ENCODE data around the gene CAMK1.
"Not testable (repeated sequence)": the region's sequence is repeated elsewhere in the genome, so short reads cannot be mapped to it uniquely, and the experiment has no call there.

DNA sequence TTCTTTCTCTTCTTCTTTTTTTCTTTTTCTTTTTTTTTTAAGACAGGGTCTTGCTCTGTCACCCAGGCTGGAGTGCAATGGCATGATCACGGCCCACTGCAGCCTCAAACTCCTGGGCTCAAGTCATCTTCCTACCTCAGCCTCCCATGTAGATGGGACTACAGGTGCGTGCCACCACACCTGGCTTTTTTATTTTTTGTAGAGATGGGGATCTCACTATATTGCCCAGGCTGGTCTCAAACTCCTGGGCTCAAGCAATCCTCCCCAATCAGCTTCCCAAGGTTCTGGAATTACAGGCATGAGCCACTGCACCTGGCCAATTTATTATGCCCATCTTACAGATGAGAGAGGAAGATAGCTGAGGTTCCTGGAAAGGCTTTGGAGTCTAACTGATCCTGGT is 1.3 kb upstream of the CAMK1 start:
- TF ChIP-seq CTCF (IDR thresholded peaks at IDR 0.05; ENCODE audit: low read depth, low read length, missing input control); SP1 (IDR thresholded peaks at IDR 0.05); JUND (IDR thresholded peaks at IDR 0.05); EGR1 (IDR thresholded peaks at IDR 0.05; ENCODE audit: low read depth in 2 of 2); GABPA (IDR thresholded peaks at IDR 0.05 in 1 of 2, conservative IDR thresholded peaks at IDR 0.05 in 1 of 2); RAD21 (IDR thresholded peaks at IDR 0.05): not testable (repeated sequence)
- TF ChIP-seq, protein P1, sequence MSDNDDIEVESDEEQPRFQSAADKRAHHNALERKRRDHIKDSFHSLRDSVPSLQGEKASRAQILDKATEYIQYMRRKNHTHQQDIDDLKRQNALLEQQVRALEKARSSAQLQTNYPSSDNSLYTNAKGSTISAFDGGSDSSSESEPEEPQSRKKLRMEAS (IDR thresholded peaks at IDR 0.05): not testable (repeated sequence)
- TF ChIP-seq, protein P2, sequence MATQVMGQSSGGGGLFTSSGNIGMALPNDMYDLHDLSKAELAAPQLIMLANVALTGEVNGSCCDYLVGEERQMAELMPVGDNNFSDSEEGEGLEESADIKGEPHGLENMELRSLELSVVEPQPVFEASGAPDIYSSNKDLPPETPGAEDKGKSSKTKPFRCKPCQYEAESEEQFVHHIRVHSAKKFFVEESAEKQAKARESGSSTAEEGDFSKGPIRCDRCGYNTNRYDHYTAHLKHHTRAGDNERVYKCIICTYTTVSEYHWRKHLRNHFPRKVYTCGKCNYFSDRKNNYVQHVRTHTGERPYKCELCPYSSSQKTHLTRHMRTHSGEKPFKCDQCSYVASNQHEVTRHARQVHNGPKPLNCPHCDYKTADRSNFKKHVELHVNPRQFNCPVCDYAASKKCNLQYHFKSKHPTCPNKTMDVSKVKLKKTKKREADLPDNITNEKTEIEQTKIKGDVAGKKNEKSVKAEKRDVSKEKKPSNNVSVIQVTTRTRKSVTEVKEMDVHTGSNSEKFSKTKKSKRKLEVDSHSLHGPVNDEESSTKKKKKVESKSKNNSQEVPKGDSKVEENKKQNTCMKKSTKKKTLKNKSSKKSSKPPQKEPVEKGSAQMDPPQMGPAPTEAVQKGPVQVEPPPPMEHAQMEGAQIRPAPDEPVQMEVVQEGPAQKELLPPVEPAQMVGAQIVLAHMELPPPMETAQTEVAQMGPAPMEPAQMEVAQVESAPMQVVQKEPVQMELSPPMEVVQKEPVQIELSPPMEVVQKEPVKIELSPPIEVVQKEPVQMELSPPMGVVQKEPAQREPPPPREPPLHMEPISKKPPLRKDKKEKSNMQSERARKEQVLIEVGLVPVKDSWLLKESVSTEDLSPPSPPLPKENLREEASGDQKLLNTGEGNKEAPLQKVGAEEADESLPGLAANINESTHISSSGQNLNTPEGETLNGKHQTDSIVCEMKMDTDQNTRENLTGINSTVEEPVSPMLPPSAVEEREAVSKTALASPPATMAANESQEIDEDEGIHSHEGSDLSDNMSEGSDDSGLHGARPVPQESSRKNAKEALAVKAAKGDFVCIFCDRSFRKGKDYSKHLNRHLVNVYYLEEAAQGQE (IDR thresholded peaks at IDR 0.05): not testable (repeated sequence)

All from liver (tissue), 3 donors.